H9 (cell line): ENCODE data around the gene FEM1B. TPM values are rescaled to one million over a fixed set of nuclear protein-coding genes. Genes with fewer than 3 reads are reported as not detected.

Experiments
- DNase-seq: peaks from one replicate; pipeline ENCODE4 v3.0.0-alpha.2; 2017
- H2AFZ ChIP-seq: one replicate; pipeline ENCODE4 v1.6.1; 2013; ENCODE audit warnings: mild to moderate bottlenecking, low read length, control low read depth, moderate library complexity
- H2AK5ac ChIP-seq: 2 replicates; pipeline ENCODE4 v1.6.1; 2013; ENCODE audit warnings: low read length, control low read depth, mixed read lengths; ENCODE audit not compliant: insufficient read length
- H2BK120ac ChIP-seq: one replicate; pipeline ENCODE4 v1.6.1; 2013; ENCODE audit warnings: low read depth, mild to moderate bottlenecking, low read length, control low read depth, inconsistent platforms; ENCODE audit not compliant: poor library complexity, severe bottlenecking
- H2BK12ac ChIP-seq: 2 replicates; pipeline ENCODE4 v1.6.1; 2013; ENCODE audit warnings: low read length, control low read depth, mixed read lengths, low read depth; ENCODE audit not compliant: insufficient read length
- H2BK15ac ChIP-seq: 2 replicates; pipeline ENCODE4 v1.6.1; 2013; ENCODE audit warnings: low read depth, low read length, control low read depth
- H2BK20ac ChIP-seq: one replicate; pipeline ENCODE4 v1.6.1; 2013; ENCODE audit warnings: low read depth, mild to moderate bottlenecking, low read length, control low read depth, inconsistent platforms; ENCODE audit not compliant: poor library complexity, severe bottlenecking
- H2BK5ac ChIP-seq: 2 replicates; pipeline ENCODE4 v1.6.1; 2013; ENCODE audit warnings: low read length, control low read depth, mixed read lengths; ENCODE audit not compliant: insufficient read length
- H3K14ac ChIP-seq: 2 replicates; pipeline ENCODE4 v1.6.1; 2013; ENCODE audit warnings: low read length, control low read depth; ENCODE audit not compliant: insufficient read depth
- H3K18ac ChIP-seq: 2 replicates; pipeline ENCODE4 v1.6.1; 2013; ENCODE audit warnings: low read depth, mild to moderate bottlenecking, mixed read lengths, low read length, control low read depth; ENCODE audit not compliant: insufficient read length
- H3K23ac ChIP-seq: 2 replicates; pipeline ENCODE4 v1.6.1; 2013; ENCODE audit warnings: low read length, control low read depth, mixed read lengths, low read depth; ENCODE audit not compliant: insufficient read length
- H3K23me2 ChIP-seq: 2 replicates; pipeline ENCODE4 v1.6.1; 2013; ENCODE audit warnings: low read depth, mild to moderate bottlenecking, mixed read lengths, low read length, control low read depth; ENCODE audit not compliant: insufficient read length, poor library complexity, severe bottlenecking
- H3K27ac ChIP-seq: 2 replicates; pipeline ENCODE4 v1.5.1; 2013; ENCODE audit warnings: low read length, control low read depth, mixed read lengths, low read depth; ENCODE audit not compliant: insufficient read length
- H3K27me3 ChIP-seq: 2 replicates; pipeline ENCODE4 v1.6.1; 2013; ENCODE audit warnings: low read length, control low read depth, inconsistent platforms; ENCODE audit not compliant: insufficient read depth
- H3K4ac ChIP-seq: 2 replicates; pipeline ENCODE4 v1.6.1; 2013; ENCODE audit warnings: low read depth, mild to moderate bottlenecking, control low read depth, inconsistent platforms, low read length, moderate library complexity
- H3K4me1 ChIP-seq: 2 replicates; pipeline ENCODE4 v1.6.1; 2013; ENCODE audit warnings: low read length, control low read depth, inconsistent platforms; ENCODE audit not compliant: insufficient read depth
- H3K4me2 ChIP-seq: 2 replicates; pipeline ENCODE4 v1.6.1; 2013; ENCODE audit warnings: low read length, control low read depth, mixed read lengths; ENCODE audit not compliant: insufficient read length, insufficient read depth
- H3K56ac ChIP-seq: 2 replicates; pipeline ENCODE4 v1.6.1; 2013; ENCODE audit warnings: low read depth, mild to moderate bottlenecking, mixed read lengths, low read length, control low read depth; ENCODE audit not compliant: insufficient read length
- H3K79me1 ChIP-seq: 2 replicates; pipeline ENCODE4 v1.6.1; 2013; ENCODE audit warnings: low read depth, mild to moderate bottlenecking, moderate library complexity, low read length, control low read depth, inconsistent platforms; ENCODE audit not compliant: insufficient read depth, poor library complexity, severe bottlenecking
- H3K79me2 ChIP-seq: 2 replicates; pipeline ENCODE4 v1.6.1; 2013; ENCODE audit warnings: low read length, control low read depth, inconsistent platforms; ENCODE audit not compliant: insufficient read depth
- H3K9ac ChIP-seq: 2 replicates; pipeline ENCODE4 v1.6.1; 2013; ENCODE audit warnings: low read length, control low read depth, mixed read lengths; ENCODE audit not compliant: insufficient read length; ENCODE audit errors: extremely low read depth
- H3K9me3 ChIP-seq: one replicate; pipeline ENCODE4 v1.6.1; 2013; ENCODE audit warnings: low read depth, low read length, inconsistent platforms; ENCODE audit not compliant: control insufficient read depth
- H3T11ph ChIP-seq: one replicate; pipeline ENCODE4 v1.6.1; 2013; ENCODE audit warnings: mild to moderate bottlenecking, low read length, control low read depth, inconsistent platforms
- H4K20me1 ChIP-seq: one replicate; pipeline ENCODE4 v1.6.1; 2013; ENCODE audit not compliant: control insufficient read depth, insufficient read length, insufficient read depth
- H4K5ac ChIP-seq: 2 replicates; pipeline ENCODE4 v1.6.1; 2013; ENCODE audit warnings: low read depth, mild to moderate bottlenecking, mixed read lengths, low read length, control low read depth; ENCODE audit not compliant: insufficient read length
- H4K8ac ChIP-seq: replicated peaks from 2 replicates; pipeline ENCODE4 v1.6.1; 2013; ENCODE audit warnings: low read length, control low read depth, mixed read lengths, low read depth; ENCODE audit not compliant: insufficient read length
- H4K91ac ChIP-seq: 2 replicates; pipeline ENCODE4 v1.6.1; 2013; ENCODE audit warnings: low read depth, mild to moderate bottlenecking, moderate library complexity, mixed read lengths, low read length, control low read depth; ENCODE audit not compliant: insufficient read length
- H3K27ac Mint-ChIP-seq, 3 experiments: 2 replicates in 2 of 3; 3 replicates in 1 of 3; pipeline ENCODE4 v1.8.0; 2020 to 2021; ENCODE audit warnings: mixed read lengths in 3 of 3, mild to moderate bottlenecking in 1 of 3, moderate library complexity in 1 of 3
- H3K27me3 Mint-ChIP-seq: 2 replicates; pipeline ENCODE4 v1.8.0; 2021; ENCODE audit warnings: low read depth, mild to moderate bottlenecking, moderate library complexity, mixed read lengths
- H3K36me3 Mint-ChIP-seq, 3 experiments: 2 replicates in 2 of 3; 3 replicates in 1 of 3; pipeline ENCODE4 v1.8.0; 2020 to 2021; ENCODE audit warnings: low read depth in 3 of 3, mixed read lengths in 3 of 3; ENCODE audit not compliant: insufficient read depth in 1 of 3
- H3K4me1 Mint-ChIP-seq, 2 experiments: 2 replicates each; pipeline ENCODE4 v1.8.0; 2020; ENCODE audit warnings: mixed read lengths in 2 of 2
- H3K4me3 Mint-ChIP-seq, 2 experiments: 2 replicates in 1 of 2; 3 replicates in 1 of 2; pipeline ENCODE4 v1.8.0; 2020 to 2021; ENCODE audit warnings: mild to moderate bottlenecking in 2 of 2, mixed read lengths in 2 of 2, moderate library complexity in 1 of 2
- H3K9me3 Mint-ChIP-seq, 2 experiments: 2 replicates in 1 of 2; 3 replicates in 1 of 2; pipeline ENCODE4 v1.8.0; 2020; ENCODE audit warnings: mild to moderate bottlenecking in 2 of 2, mixed read lengths in 2 of 2, moderate library complexity in 1 of 2
- CTCF ChIP-seq: fragments of 200-600 bp; sonication (generic); conservative IDR thresholded peaks from 3 replicates; pipeline ENCODE4 v1.8.0; 2021; ENCODE audit warnings: antibody characterized with exemption, mild to moderate bottlenecking
- WGBS: extraction: QIAGEN DNeasy Blood & Tissue Kit; methylation state at CpG from one replicate; pipeline ENCODE4 v1.1.7; 2013; ENCODE audit warnings: missing lambda C conversion rate, low lambda C conversion rate, mixed read lengths; ENCODE audit not compliant: insufficient read length; ENCODE audit errors: extremely low coverage; 5-methylcytosine and 5-hydroxymethylcytosine counted together
- total RNA-seq: library from RNA; stranded (reverse); gene quantifications from 2 replicates; pipeline ENCODE4 v1.2.1, GENCODE V29; 2021

The FEM1B gene
- total RNA-seq, 1 experiment from 2014 or later: 77.9 TPM

GRCh38 chr15:68330416-68330815 is 52.9 kb downstream of the FEM1B start:
- no peak overlapping the region for H2AFZ ChIP-seq
- peak overlapping the region in 1 of 2 experiments; percentile 15; a peak in 3 of 5 replicates for H3K4me3 Mint-ChIP-seq
- no peak for DNase-seq
- no peaks in the 10 kb centered on the region for H3K79me1 ChIP-seq
- H3K4me1 ChIP-seq: peaks cover 5% of the 10 kb centered on the region; the same call in 1 of the 2 replicates
- H3K27me3 ChIP-seq: no peaks in the 10 kb centered on the region
- H3K56ac ChIP-seq: no peak overlapping the region
- H2BK20ac ChIP-seq: no peak overlapping the region
- no peak overlapping the region for H2BK5ac ChIP-seq
- no peaks in the 10 kb centered on the region for H3K36me3 Mint-ChIP-seq
- peaks cover 52 to 69% of the 10 kb centered on the region in 2 experiments for H3K4me1 Mint-ChIP-seq
- no peak overlapping the region for H4K91ac ChIP-seq
- no peaks in the 10 kb centered on the region for H3K79me2 ChIP-seq
- WGBS: no CpG with 5 or more reads among the region's 6 CpGs
- no peak overlapping the region for H3K18ac ChIP-seq
- no peak overlapping the region for H3K4me2 ChIP-seq
- H2BK12ac ChIP-seq: no peak overlapping the region
- H3K27ac Mint-ChIP-seq: peak overlapping the region in 2 of 3 experiments; percentile 25 to 30; a peak in 1 of 7 replicates
- H3K9ac ChIP-seq: no peak overlapping the region
- H4K20me1 ChIP-seq: no peaks in the 10 kb centered on the region
- H3K27ac ChIP-seq: no peak overlapping the region
- H4K5ac ChIP-seq: no peak overlapping the region
- no peak overlapping the region for H4K8ac ChIP-seq
- H3K23ac ChIP-seq: no peak overlapping the region
- TF ChIP-seq CTCF: no peak
- H3K9me3 Mint-ChIP-seq: no peaks in the 10 kb centered on the region; a peak in 2 of 5 replicates
- H3K14ac ChIP-seq: no peak overlapping the region
- no peak overlapping the region for H2AK5ac ChIP-seq
- H2BK15ac ChIP-seq: no peak overlapping the region
- no peak overlapping the region for H2BK120ac ChIP-seq
- H3K23me2 ChIP-seq: no peaks in the 10 kb centered on the region
- H3K9me3 ChIP-seq: no peaks in the 10 kb centered on the region
- no peak overlapping the region for H3T11ph ChIP-seq
- H3K27me3 Mint-ChIP-seq: peaks cover 19% of the 10 kb centered on the region
- H3K4ac ChIP-seq: no peak overlapping the region
